Keratinocyte (primary cell): ENCODE measurements around the gene LSM10. TPM values are rescaled to one million over a fixed set of nuclear protein-coding genes. Genes with fewer than 3 reads are reported as not detected.

Source experiments
- DNase-seq: peaks from one replicate; pipeline ENCODE4 v3.0.0-alpha.2; 2011; ENCODE audit warnings: low read depth, missing footprints, low spot score
- FAIRE-seq: peaks from 2 replicates; lab custom pipeline; 2011; peaks lifted over from hg19 to GRCh38; lab: Jason Lieb, UNC
- H2AFZ ChIP-seq: 2 replicates; pipeline ENCODE4 v1.6.0; 2012; ENCODE audit warnings: low read length, control low read depth, inconsistent platforms; ENCODE audit not compliant: control insufficient read depth
- H3K27ac ChIP-seq: 2 replicates; pipeline ENCODE4 v1.5.1; 2011; ENCODE audit warnings: low read length; ENCODE audit not compliant: control insufficient read depth, insufficient read depth
- H3K27me3 ChIP-seq: 3 replicates; pipeline ENCODE4 v1.6.0; 2011; ENCODE audit warnings: low read length; ENCODE audit not compliant: control insufficient read depth, insufficient read depth; ENCODE audit errors: extremely low read depth
- H3K36me3 ChIP-seq, 2 experiments: 2 replicates in 1 of 2; 3 replicates in 1 of 2; pipeline ENCODE4 v1.5.1; 2011; ENCODE audit warnings: low read length in 2 of 2, mild to moderate bottlenecking in 1 of 2; ENCODE audit not compliant: control insufficient read depth in 2 of 2, insufficient read depth in 2 of 2; ENCODE audit errors: extremely low read depth in 1 of 2
- H3K4me1 ChIP-seq: 3 replicates; pipeline ENCODE4 v1.5.1; 2011; ENCODE audit warnings: low read length; ENCODE audit not compliant: control insufficient read depth, insufficient read depth; ENCODE audit errors: extremely low read depth
- H3K4me2 ChIP-seq: 3 replicates; pipeline ENCODE4 v1.6.0; 2011; ENCODE audit warnings: low read depth, low read length; ENCODE audit not compliant: control insufficient read depth, insufficient read depth; ENCODE audit errors: extremely low read depth
- H3K4me3 ChIP-seq, 3 experiments: fragments of 200-600 bp in 1 of 3; sonication (generic) in 1 of 3; 2 replicates in 2 of 3; 3 replicates in 1 of 3; pipeline ENCODE4 v1.5.1; 2011 to 2016; ENCODE audit warnings: low read length in 3 of 3, mild to moderate bottlenecking in 3 of 3, control low read depth in 2 of 3, inconsistent platforms in 1 of 3, low read depth in 1 of 3, mixed read lengths in 1 of 3, mixed run types in 1 of 3, moderate library complexity in 1 of 3; ENCODE audit not compliant: control insufficient read depth in 2 of 3, insufficient read depth in 2 of 3; ENCODE audit errors: extremely low read depth in 1 of 3
- H3K79me2 ChIP-seq: 2 replicates; pipeline ENCODE4 v1.6.0; 2012; ENCODE audit warnings: low read length; ENCODE audit not compliant: control insufficient read depth, insufficient read depth
- H3K9ac ChIP-seq: 3 replicates; pipeline ENCODE4 v1.6.0; 2011; ENCODE audit warnings: low read length; ENCODE audit not compliant: control insufficient read depth, insufficient read depth; ENCODE audit errors: extremely low read depth
- H3K9me1 ChIP-seq: 3 replicates; pipeline ENCODE4 v1.6.0; 2011; ENCODE audit warnings: low read length; ENCODE audit not compliant: control insufficient read depth, insufficient read depth; ENCODE audit errors: extremely low read depth
- H3K9me3 ChIP-seq: 2 replicates; pipeline ENCODE4 v1.5.1; 2012; ENCODE audit warnings: low read depth, low read length; ENCODE audit not compliant: control insufficient read depth
- H4K20me1 ChIP-seq: 3 replicates; pipeline ENCODE4 v1.6.0; 2011; ENCODE audit warnings: low read length; ENCODE audit not compliant: control insufficient read depth, insufficient read depth; ENCODE audit errors: extremely low read depth
- CTCF ChIP-seq, 3 experiments: IDR thresholded peaks in 1 of 3; conservative IDR thresholded peaks in 1 of 3; optimal IDR thresholded peaks in 1 of 3; 2 replicates in 2 of 3; 3 replicates in 1 of 3; pipeline versions ENCODE3 to v1.5.1; 2011; ENCODE audit warnings: low read length in 3 of 3, mild to moderate bottlenecking in 3 of 3, moderate library complexity in 2 of 3, control low read depth in 1 of 3, inconsistent platforms in 1 of 3; ENCODE audit not compliant: insufficient read depth in 2 of 3; ENCODE audit errors: extremely low read depth in 1 of 3
- EZH2 ChIP-seq: IDR thresholded peaks from one replicate; pipeline ENCODE4 v1.6.1; 2012; ENCODE audit warnings: inconsistent platforms, mild to moderate bottlenecking, low read length, moderate library complexity
- dilution Hi-C: fragments of 300-500 bp; cut with MboI; formaldehyde crosslinking; loops from one replicate; pipeline ENCODE4 v1.7.0; 2020; ENCODE audit warnings: low sequenced_read_pairs; ENCODE audit not compliant: extremely low pct_ligation_motif_present
- polyA plus RNA-seq, 5 experiments: library from polyadenylated mRNA; depleted of rRNA in 3 of 5; stranded (reverse) in 3 of 5; stranded (forward) in 1 of 5; unstranded in 1 of 5; fragments of >200 nt; gene quantifications; 1 replicate in 1 of 5; 2 replicates in 3 of 5; 3 replicates in 1 of 5; pipeline versions ENCODE4 v1.2.1 to v1.2.3, GENCODE V29; 2011 to 2012; ENCODE audit warnings: missing spikeins in 2 of 5, low read depth in 1 of 5, low replicate concordance in 1 of 5

Gene LSM10
- polyA plus RNA-seq, 1 donor (not counting 4 experiments of a cell fraction or from before 2014, with no cell fraction given): 45.3 TPM

- H3K27me3 ChIP-seq: no peaks in the 10 kb centered on the region
- FAIRE-seq: no peak
Measured at GRCh38 chr1:36382231-36382630, 15.5 kb downstream of the LSM10 start.

GRCh38 chr1:36381405-36381804 is 16.3 kb downstream of the LSM10 start:
- no peaks in the 10 kb centered on the region for H3K27me3 ChIP-seq
- H3K79me2 ChIP-seq: peaks cover 66% of the 10 kb centered on the region
- H3K9me3 ChIP-seq: no peaks in the 10 kb centered on the region
- H3K9ac ChIP-seq: no peak overlapping the region
- FAIRE-seq: no peak
- TF ChIP-seq CTCF (optimal IDR thresholded peaks at IDR 0.05 in 1 of 3, IDR thresholded peaks at IDR 0.05 in 1 of 3, conservative IDR thresholded peaks at IDR 0.05 in 1 of 3; ENCODE audit: extremely low read depth in 1 of 3, insufficient read depth in 2 of 3, low read length in 3 of 3): no peak
- no peak for TF ChIP-seq EZH2
- H3K36me3 ChIP-seq: peaks cover 4 to 20% of the 10 kb centered on the region in 2 experiments
- H3K27ac ChIP-seq: no peak overlapping the region
- H2AFZ ChIP-seq: no peak overlapping the region
- no peak for DNase-seq
- dilution Hi-C loops: no loop called here
- H3K4me1 ChIP-seq: peaks cover 14% of the 10 kb centered on the region
- no peak overlapping the region for H3K4me3 ChIP-seq
- peaks cover 7% of the 10 kb centered on the region for H4K20me1 ChIP-seq
- H3K9me1 ChIP-seq: peaks cover 4% of the 10 kb centered on the region
- H3K4me2 ChIP-seq: no peak overlapping the region

More at GRCh38 chr1:36382231-36382630, 15.5 kb downstream of the LSM10 start:
- Histone ChIP-seq H3K4me2 (no peak overlapping the region), H3K9me1 (peaks cover 2% of the 10 kb centered on the region), H3K27ac (no peak overlapping the region), H3K4me3 (no peak overlapping the region), H4K20me1 (peaks cover 7% of the 10 kb centered on the region), H3K9ac (no peak overlapping the region), H2AFZ (no peak overlapping the region), H3K79me2 (peaks cover 61% of the 10 kb centered on the region), H3K36me3 (peaks cover 4 to 19% of the 10 kb centered on the region in 2 experiments), H3K9me3 (no peaks in the 10 kb centered on the region), H3K4me1 (peaks cover 21% of the 10 kb centered on the region)
- dilution Hi-C loops: no loop called here
- no peak for DNase-seq
- no peak for TF ChIP-seq EZH2
- no peak for TF ChIP-seq CTCF (optimal IDR thresholded peaks at IDR 0.05 in 1 of 3, IDR thresholded peaks at IDR 0.05 in 1 of 3, conservative IDR thresholded peaks at IDR 0.05 in 1 of 3; ENCODE audit: extremely low read depth in 1 of 3, insufficient read depth in 2 of 3, low read length in 3 of 3)
